HepG2 (cell line): ENCODE results near the gene SMARCA5. TPM values are rescaled to one million over a fixed set of nuclear protein-coding genes. Genes with fewer than 3 reads are reported as not detected.

ENCODE experiments used
- BORCS8-MEF2B ChIP-seq: sonication (generic); formaldehyde crosslinking; IDR thresholded peaks from 2 replicates; pipeline ENCODE4 v1.8.0; 2022; ENCODE audit warnings: mild to moderate bottlenecking, missing genetic modification reagents
- CBX5 ChIP-seq: sonication (generic); formaldehyde crosslinking; IDR thresholded peaks from 2 replicates; pipeline ENCODE4 v1.4.0; 2020; ENCODE audit warnings: missing genetic modification reagents, borderline replicate concordance
- DNMT1 ChIP-seq: sonication (generic); formaldehyde crosslinking; IDR thresholded peaks from 2 replicates; pipeline ENCODE4 v1.5.1; 2020; ENCODE audit warnings: mild to moderate bottlenecking, missing genetic modification reagents
- HDAC1 ChIP-seq: sonication (generic); formaldehyde crosslinking; IDR thresholded peaks from 2 replicates; pipeline ENCODE4 v1.5.1; 2020; ENCODE audit warnings: mild to moderate bottlenecking, missing genetic modification reagents
- NRL ChIP-seq: sonication (generic); formaldehyde crosslinking; IDR thresholded peaks from 2 replicates; pipeline ENCODE4 v1.5.0; 2020; ENCODE audit warnings: missing genetic modification reagents, mild to moderate bottlenecking, moderate library complexity, borderline replicate concordance
- PREB ChIP-seq: sonication (generic); formaldehyde crosslinking; IDR thresholded peaks from 2 replicates; pipeline ENCODE4 v1.4.0; 2020; ENCODE audit warnings: missing genetic modification reagents
- TARDBP ChIP-seq: sonication (generic); formaldehyde crosslinking; IDR thresholded peaks from 2 replicates; pipeline ENCODE4 v1.8.0; 2022; ENCODE audit warnings: mild to moderate bottlenecking, missing genetic modification reagents
- TEAD3 ChIP-seq: optimal IDR thresholded peaks from 2 replicates; pipeline ENCODE3; 2016; ENCODE audit warnings: borderline replicate concordance
- U2AF1 ChIP-seq: fragments of 200-400 bp; formaldehyde crosslinking; optimal IDR thresholded peaks from 2 replicates; pipeline ENCODE3; 2017; ENCODE audit warnings: mild to moderate bottlenecking, low read depth, low read length
- ZGPAT ChIP-seq: IDR thresholded peaks from 2 replicates; pipeline ENCODE4 v1.6.1; 2016; ENCODE audit warnings: mild to moderate bottlenecking
- ZNF501 ChIP-seq: sonication (generic); formaldehyde crosslinking; IDR thresholded peaks from 2 replicates; pipeline ENCODE4 v1.5.1; 2020; ENCODE audit warnings: mild to moderate bottlenecking, moderate library complexity, missing genetic modification reagents
- polyA plus RNA-seq, 8 experiments: library from polyadenylated mRNA; depleted of rRNA in 3 of 8; stranded (reverse) in 7 of 8; unstranded in 1 of 8; fragments of >200 nt; fragmentation: Illumina TruSeq in 4 of 8; extraction: Trizol in 4 of 8; gene quantifications; 2 replicates each; pipeline versions ENCODE4 v1.2.1 to v1.2.3, GENCODE V29; 2011 to 2016; ENCODE audit warnings: low read depth in 4 of 8, missing spikeins in 1 of 8, mixed read lengths in 1 of 8; ENCODE audit not compliant: insufficient read depth in 1 of 8
- total RNA-seq, 5 experiments: library from RNA; depleted of rRNA; stranded (reverse); fragments of >200 nt; fragmentation: Illumina TruSeq; extraction: Trizol; gene quantifications; 2 replicates each; pipeline ENCODE4 v1.2.3, GENCODE V29; 2016; ENCODE audit warnings: low read depth in 1 of 5
- TF ChIP-seq, protein P1 (sequence below): sonication (generic); formaldehyde crosslinking; IDR thresholded peaks from one replicate; pipeline ENCODE4 v1.5.1; 2020; ENCODE audit warnings: mild to moderate bottlenecking, missing genetic modification reagents; ENCODE audit errors: not compliant biosample characterization
- TF ChIP-seq, protein P2 (sequence below): sonication (generic); formaldehyde crosslinking; IDR thresholded peaks from 2 replicates; pipeline ENCODE4 v1.4.0; 2020; ENCODE audit warnings: low read depth, missing genetic modification reagents

SMARCA5 gene
- total and polyA plus RNA-seq, 2 of the 13 experiments (the other 11 are each of a cell fraction or from before 2014, with no cell fraction given), result 7.0 to 37.5 TPM

DNA sequence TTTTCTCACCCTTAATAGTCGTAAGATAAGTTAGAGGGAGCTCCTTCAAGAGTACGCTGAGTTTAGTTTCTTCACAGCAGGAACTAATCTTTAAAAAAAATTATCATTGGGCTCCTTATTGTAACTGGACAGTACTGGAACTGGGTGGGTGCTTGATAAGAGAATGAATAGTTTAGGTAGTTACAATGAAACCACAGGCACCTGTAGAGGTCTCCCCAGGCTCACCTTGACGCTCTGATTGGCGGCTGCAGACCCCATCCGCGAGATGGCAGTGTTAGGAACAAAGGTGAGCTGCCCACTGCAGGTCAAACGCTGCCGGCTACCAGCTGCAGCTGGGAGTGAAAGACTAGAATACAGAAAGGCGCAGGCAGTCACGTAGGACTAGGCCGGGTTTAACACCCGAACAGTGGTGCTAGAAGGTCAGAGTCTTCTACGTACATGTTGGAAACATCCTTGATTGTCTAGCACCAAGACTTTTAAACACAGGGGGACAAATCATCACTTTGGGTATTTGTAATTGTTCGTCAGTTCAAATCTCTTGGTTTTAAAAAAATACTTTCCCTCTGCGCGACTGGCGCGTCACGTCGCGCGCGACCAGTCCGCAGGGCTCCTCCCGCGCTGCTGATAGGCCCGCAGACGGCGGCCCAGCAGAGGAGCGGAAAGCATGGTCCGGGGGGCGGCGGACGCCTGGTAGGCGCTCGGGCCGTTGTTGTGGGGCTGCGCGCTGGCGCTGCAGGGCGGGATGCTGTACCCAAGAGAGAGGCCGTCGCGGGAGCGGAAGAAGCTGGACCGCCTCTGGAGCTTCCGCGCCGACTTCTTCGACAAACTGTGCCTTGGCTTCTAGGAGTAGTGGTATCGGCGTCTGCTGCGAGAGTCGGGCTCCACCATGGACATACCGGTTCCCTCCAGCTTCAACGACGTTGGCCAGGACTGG is 45.6 kb downstream of the SMARCA5 start (continued):
- TF ChIP-seq, protein P1, sequence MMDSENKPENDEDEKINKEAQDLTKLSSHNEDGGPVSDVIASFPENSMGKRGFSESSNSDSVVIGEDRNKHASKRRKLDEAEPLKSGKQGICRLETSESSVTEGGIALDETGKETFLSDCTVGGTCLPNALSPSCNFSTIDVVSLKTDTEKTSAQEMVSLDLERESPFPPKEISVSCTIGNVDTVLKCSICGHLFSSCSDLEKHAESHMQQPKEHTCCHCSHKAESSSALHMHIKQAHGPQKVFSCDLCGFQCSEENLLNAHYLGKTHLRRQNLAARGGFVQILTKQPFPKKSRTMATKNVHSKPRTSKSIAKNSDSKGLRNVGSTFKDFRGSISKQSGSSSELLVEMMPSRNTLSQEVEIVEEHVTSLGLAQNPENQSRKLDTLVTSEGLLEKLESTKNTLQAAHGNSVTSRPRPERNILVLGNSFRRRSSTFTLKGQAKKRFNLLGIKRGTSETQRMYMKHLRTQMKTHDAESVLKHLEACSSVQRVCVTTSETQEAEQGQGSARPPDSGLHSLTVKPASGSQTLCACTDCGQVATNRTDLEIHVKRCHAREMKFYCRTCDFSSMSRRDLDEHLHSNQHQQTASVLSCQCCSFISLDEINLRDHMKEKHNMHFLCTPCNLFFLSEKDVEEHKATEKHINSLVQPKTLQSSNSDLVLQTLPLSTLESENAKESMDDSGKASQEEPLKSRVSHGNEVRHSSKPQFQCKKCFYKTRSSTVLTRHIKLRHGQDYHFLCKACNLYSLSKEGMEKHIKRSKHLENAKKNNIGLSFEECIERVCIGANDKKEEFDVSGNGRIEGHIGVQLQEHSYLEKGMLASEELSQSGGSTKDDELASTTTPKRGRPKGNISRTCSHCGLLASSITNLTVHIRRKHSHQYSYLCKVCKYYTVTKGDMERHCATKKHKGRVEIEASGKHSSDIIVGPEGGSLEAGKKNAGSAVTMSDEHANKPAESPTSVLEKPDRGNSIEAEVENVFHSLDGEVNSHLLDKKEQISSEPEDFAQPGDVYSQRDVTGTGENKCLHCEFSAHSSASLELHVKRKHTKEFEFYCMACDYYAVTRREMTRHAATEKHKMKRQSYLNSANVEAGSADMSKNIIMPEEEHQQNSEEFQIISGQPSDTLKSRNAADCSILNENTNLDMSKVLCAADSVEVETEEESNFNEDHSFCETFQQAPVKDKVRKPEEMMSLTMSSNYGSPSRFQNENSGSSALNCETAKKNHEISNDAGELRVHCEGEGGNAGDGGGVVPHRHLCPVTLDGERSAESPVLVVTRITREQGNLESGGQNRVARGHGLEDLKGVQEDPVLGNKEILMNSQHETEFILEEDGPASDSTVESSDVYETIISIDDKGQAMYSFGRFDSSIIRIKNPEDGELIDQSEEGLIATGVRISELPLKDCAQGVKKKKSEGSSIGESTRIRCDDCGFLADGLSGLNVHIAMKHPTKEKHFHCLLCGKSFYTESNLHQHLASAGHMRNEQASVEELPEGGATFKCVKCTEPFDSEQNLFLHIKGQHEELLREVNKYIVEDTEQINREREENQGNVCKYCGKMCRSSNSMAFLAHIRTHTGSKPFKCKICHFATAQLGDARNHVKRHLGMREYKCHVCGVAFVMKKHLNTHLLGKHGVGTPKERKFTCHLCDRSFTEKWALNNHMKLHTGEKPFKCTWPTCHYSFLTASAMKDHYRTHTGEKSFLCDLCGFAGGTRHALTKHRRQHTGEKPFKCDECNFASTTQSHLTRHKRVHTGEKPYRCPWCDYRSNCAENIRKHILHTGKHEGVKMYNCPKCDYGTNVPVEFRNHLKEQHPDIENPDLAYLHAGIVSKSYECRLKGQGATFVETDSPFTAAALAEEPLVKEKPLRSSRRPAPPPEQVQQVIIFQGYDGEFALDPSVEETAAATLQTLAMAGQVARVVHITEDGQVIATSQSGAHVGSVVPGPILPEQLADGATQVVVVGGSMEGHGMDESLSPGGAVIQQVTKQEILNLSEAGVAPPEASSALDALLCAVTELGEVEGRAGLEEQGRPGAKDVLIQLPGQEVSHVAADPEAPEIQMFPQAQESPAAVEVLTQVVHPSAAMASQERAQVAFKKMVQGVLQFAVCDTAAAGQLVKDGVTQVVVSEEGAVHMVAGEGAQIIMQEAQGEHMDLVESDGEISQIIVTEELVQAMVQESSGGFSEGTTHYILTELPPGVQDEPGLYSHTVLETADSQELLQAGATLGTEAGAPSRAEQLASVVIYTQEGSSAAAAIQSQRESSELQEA (CRISPR knock-in tag), result no peak
- TF ChIP-seq DNMT1 (CRISPR knock-in tag) (no peak), NRL (no peak), U2AF1 (no peak), TARDBP (peak; percentile 65; the same call in 1 of the 2 replicates), CBX5 (CRISPR knock-in tag) (peak; percentile 80; the same call in 1 of the 2 replicates), ZNF501 (CRISPR knock-in tag) (peak; percentile 84), ZGPAT (CRISPR knock-in tag) (0 out of 2 replicates have a peak, but pooled peaks have one; percentile 47), PREB (CRISPR knock-in tag) (no peak), TEAD3 (CRISPR knock-in tag) (peak; percentile 45), HDAC1 (CRISPR knock-in tag) (peak; percentile 52; the same call in 1 of the 2 replicates), BORCS8-MEF2B (CRISPR knock-in tag) (0 out of 2 replicates have a peak, but pooled peaks have one; percentile 17)
- TF ChIP-seq, protein P2, sequence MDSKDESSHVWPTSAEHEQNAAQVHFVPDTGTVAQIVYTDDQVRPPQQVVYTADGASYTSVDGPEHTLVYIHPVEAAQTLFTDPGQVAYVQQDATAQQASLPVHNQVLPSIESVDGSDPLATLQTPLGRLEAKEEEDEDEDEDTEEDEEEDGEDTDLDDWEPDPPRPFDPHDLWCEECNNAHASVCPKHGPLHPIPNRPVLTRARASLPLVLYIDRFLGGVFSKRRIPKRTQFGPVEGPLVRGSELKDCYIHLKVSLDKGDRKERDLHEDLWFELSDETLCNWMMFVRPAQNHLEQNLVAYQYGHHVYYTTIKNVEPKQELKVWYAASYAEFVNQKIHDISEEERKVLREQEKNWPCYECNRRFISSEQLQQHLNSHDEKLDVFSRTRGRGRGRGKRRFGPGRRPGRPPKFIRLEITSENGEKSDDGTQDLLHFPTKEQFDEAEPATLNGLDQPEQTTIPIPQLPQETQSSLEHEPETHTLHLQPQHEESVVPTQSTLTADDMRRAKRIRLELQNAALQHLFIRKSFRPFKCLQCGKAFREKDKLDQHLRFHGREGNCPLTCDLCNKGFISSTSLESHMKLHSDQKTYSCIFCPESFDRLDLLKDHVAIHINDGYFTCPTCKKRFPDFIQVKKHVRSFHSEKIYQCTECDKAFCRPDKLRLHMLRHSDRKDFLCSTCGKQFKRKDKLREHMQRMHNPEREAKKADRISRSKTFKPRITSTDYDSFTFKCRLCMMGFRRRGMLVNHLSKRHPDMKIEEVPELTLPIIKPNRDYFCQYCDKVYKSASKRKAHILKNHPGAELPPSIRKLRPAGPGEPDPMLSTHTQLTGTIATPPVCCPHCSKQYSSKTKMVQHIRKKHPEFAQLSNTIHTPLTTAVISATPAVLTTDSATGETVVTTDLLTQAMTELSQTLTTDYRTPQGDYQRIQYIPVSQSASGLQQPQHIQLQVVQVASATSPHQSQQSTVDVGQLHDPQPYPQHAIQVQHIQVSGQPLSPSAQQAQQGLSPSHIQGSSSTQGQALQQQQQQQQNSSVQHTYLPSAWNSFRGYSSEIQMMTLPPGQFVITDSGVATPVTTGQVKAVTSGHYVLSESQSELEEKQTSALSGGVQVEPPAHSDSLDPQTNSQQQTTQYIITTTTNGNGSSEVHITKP (CRISPR knock-in tag), result no peak
